ENCODE data around the gene YIPF2.
"Not testable (repeated sequence)": the region's sequence is repeated elsewhere in the genome, so short reads cannot be mapped to it uniquely, and the experiment has no call there.

Gene YIPF2

GRCh38 chr19:10966809-10967208 is 38.4 kb upstream of the YIPF2 start:
- TF ChIP-seq CTCF (IDR thresholded peaks at IDR 0.05; ENCODE audit: extremely low read depth, missing control alignments), result no peak
- DNase-seq (ENCODE audit: low spot score), result no peak

- DNase-seq (ENCODE audit: low spot score), result no peak
- no peak for TF ChIP-seq CTCF (IDR thresholded peaks at IDR 0.05; ENCODE audit: extremely low read depth, missing control alignments)
These were observed 37.0 kb upstream of the YIPF2 start for GRCh38 chr19:10965398-10965797.

GRCh38 chr19:10964903-10965302 is 36.5 kb upstream of the YIPF2 start:
- TF ChIP-seq CTCF (IDR thresholded peaks at IDR 0.05; ENCODE audit: extremely low read depth, missing control alignments), result no peak
- DNase-seq (ENCODE audit: low spot score), result no peak

GRCh38 chr19:10963865-10964264 is 35.4 kb upstream of the YIPF2 start:
- no peak for TF ChIP-seq CTCF (IDR thresholded peaks at IDR 0.05; ENCODE audit: extremely low read depth, missing control alignments)
- DNase-seq (ENCODE audit: low spot score), result no peak

- no peak for DNase-seq (ENCODE audit: low spot score)
- no peak for TF ChIP-seq CTCF (IDR thresholded peaks at IDR 0.05; ENCODE audit: extremely low read depth, missing control alignments)
These were observed 34.4 kb upstream of the YIPF2 start for GRCh38 chr19:10962863-10963262.

- no peak for TF ChIP-seq CTCF (IDR thresholded peaks at IDR 0.05; ENCODE audit: extremely low read depth, missing control alignments)
- DNase-seq (ENCODE audit: low spot score), result no peak
These were observed 32.8 kb upstream of the YIPF2 start for GRCh38 chr19:10961073-10961860.

- TF ChIP-seq CTCF (IDR thresholded peaks at IDR 0.05; ENCODE audit: extremely low read depth, missing control alignments), result no peak
- peak; percentile 100 for DNase-seq (ENCODE audit: low spot score)
These were observed 32.1 kb upstream of the YIPF2 start, which contains the start of gene SMARCA4 for GRCh38 chr19:10960314-10961072. Gene SMARCA4 (plus strand): TSS chr19:10961030. CDS start chr19:10984152, 23,122 bp downstream.

GRCh38 chr19:10959277-10959968 is 31.0 kb upstream of the YIPF2 start:
- DNase-seq (ENCODE audit: low spot score), result not testable (repeated sequence)
